Measurements from ENCODE around the gene FLNB.
A peak's percentile ranks its signal among the peaks of the same experiment; 100 is the strongest.
"Not testable (repeated sequence)": the region's sequence is repeated elsewhere in the genome, so short reads cannot be mapped to it uniquely, and the experiment has no call there.

FLNB gene

GRCh38 chr3:57982561-57983243 lies 25.5 kb upstream of the FLNB start:
- DNase-seq, result no peak

GRCh38 chr3:57983734-57984518 lies 24.3 kb upstream of the FLNB start:
- DNase-seq, result peak; percentile 97

GRCh38 chr3:57985176-57985983 lies 22.8 kb upstream of the FLNB start:
- DNase-seq, result no peak

GRCh38 chr3:57985984-57986246 lies 22.3 kb upstream of the FLNB start:
- no peak for DNase-seq

DNA sequence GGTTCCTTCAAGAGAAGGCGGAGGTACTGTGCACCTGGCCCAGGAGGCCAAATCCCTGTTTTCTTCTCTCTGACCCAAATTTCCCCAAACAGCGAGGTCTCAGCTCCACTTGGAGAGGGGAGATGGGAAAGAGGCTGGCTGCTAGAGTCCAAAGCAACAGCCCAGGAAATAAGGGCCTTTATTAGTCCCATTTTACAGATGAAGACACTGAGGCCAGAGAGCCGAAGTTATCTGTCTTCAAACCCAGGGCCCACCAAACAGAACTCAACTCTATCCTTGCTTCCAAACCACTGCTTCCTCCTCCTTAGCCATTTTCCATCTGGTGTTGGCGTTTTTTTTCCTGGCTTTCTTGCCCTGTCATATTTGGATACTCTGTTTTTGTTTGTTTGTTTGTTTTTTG lies 22.0 kb upstream of the FLNB start:
- DNase-seq, result no peak

- not testable (repeated sequence) for DNase-seq
Observed at GRCh38 chr3:57989198-57989597, 19.0 kb upstream of the FLNB start.

- DNase-seq, result no peak
Observed at GRCh38 chr3:57989646-57990045, 18.6 kb upstream of the FLNB start.

- DNase-seq, result no peak
Observed at GRCh38 chr3:57992452-57993213, 15.6 kb upstream of the FLNB start.

- DNase-seq, result peak; percentile 83
Observed at GRCh38 chr3:57998366-57999283, 9.6 kb upstream of the FLNB start.

- DNase-seq, result no peak
Observed at GRCh38 chr3:57999417-58000115, 8.7 kb upstream of the FLNB start.

GRCh38 chr3:58000306-58001085 lies 7.7 kb upstream of the FLNB start:
- DNase-seq, result no peak

- no peak for DNase-seq
Observed at GRCh38 chr3:58001086-58001467, 7.1 kb upstream of the FLNB start.

DNA sequence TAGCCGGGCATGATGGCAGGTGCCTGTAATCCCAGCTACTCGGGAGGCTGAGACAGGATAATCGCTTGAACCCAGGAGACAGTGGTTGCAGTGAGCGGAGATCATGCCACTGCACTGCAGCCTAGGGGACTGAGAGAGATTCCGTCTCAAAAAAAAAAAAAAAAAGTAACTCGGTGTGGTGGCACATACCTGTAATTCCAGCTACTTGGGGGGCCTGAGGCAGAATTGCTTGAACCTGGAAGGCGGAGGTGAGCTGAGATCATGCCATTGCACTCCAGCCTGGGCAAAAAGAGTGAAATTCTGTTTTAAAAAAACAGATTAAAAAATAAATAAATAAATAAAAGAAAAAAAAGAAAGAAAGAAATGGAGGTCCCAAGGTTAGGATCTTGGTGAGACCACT lies 6.2 kb upstream of the FLNB start:
- no peak for DNase-seq

DNA sequence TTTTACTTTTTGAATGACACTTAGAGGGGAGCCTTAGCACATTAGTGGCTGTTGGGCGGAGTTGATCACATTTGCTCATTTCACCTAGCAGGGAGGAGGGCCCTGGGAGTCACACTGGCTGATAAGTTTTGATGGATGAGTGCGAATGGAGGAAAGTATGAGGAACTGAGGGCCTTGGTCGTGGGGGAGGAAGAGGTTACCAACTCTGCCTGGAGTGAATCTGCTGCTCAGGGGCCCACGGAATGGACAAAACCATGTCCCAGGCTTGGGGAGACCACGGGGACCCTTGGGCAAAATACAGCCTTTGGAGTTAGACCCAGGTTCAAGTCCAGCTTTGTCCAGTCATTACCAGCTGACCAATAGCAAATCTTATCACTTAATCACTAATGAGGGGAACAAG lies 5.1 kb upstream of the FLNB start:
- no peak for DNase-seq

- no peak for DNase-seq
Observed at GRCh38 chr3:58004973-58005372, 3.2 kb upstream of the FLNB start.

DNA sequence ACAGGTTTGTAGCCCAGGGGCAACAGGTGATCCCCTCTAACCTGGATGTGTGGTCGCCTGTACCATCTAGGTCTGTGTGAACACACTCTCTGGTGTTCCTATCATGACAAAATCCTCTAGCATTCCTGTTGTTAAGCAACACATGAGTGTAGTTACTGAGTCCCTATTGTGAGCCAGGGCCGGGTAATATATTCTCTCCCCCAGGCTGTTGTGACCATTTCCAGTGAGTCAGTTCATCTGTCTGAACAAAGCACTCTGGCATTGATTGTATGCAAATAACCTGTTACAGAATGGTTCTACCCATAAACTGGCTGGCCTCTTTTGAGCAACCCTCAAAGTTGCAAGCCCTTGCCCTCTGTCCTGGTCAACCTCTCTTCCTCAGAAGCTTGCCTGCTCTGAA lies 2.6 kb upstream of the FLNB start:
- DNase-seq, result no peak

DNA sequence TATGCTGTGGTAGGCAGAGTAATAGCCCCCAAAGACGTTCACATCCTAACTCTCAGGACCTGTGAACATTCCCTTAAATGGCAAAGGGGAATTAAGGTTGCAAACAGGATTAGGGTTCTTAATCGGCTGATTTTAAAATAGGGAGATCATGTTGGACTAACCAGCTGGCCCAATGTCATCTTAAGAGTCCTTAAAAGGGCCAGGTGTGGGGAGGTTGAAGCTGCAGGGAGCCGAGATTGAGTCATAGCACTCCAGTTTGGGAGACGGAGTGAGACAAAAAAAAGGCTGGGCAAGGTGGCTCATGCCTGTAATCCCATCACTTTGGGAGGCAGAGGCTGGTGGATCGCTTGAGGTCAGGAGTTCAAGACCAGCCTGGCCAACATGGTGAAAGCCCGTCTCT lies 1.6 kb upstream of the FLNB start:
- no peak for DNase-seq

GRCh38 chr3:58009026-58009748 lies 965 bp downstream of the FLNB start:
- DNase-seq, result peak; percentile 55

DNA sequence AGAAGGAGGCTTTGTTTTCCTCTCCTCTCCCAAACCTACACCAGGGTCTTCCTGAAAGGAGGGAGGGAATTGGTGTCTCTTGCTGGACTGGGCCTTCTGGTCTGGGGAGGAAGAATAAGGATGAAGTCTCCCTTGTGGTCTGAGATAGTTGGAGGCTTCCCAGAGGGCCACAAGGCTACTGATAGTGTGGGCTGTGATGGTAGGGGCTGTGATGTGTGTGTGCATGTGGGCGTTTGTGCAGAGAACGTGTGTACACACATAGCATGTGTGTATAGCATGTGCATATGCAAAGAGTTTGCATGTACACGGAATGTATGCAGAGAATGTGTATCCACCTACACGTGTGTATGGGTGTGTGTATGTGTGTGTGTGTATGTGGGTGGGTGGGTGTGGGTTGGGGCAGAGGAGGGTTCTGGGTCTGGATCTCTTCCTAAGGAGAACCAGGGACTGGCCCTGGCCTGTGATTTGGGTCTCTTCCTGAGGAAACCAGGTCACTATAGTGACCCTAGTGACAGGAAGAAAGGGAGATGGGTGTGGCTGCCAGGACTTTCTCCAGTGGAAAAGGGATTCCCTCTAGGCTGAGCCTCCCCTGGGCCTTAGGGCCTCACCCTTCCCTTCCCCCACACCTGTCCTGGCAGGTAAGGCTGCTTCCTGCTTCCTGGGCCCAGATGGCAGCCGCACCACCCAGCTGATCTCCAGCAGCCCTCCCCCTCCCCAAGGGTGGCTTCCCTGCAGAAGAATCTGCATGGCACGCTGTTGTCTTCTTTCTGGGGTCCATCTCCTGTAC lies 1.7 kb downstream of the FLNB start:
- DNase-seq, result no peak

All from hematopoietic multipotent progenitor cell treated with erythropoietin and hydrocortisone succinate and interleukin-3 and kit ligand, for 6 days (in vitro differentiated cells).